Erythroblast (primary cell): ENCODE measurements around the gene CCNY.

ENCODE experiments used
- DNase-seq, 2 experiments: peaks; one replicate each; lab custom pipeline; 2025; lab: John Stamatoyannopoulos, UW
- GATA1 ChIP-seq: IDR thresholded peaks from 2 replicates; pipeline ENCODE4 v1.6.1; 2011; ENCODE audit warnings: low read depth, mild to moderate bottlenecking, control low read depth, low read length, moderate library complexity
- POLR2A ChIP-seq: IDR thresholded peaks from 2 replicates; pipeline ENCODE4 v1.6.1; 2011; ENCODE audit warnings: mild to moderate bottlenecking, low read length

CCNY gene

GRCh38 chr10:35421553-35422178 lies 85.4 kb downstream of the CCNY start:
- TF ChIP-seq GATA1 (no peak), POLR2A (no peak)
- no peak for DNase-seq

- DNase-seq = no peak
- TF ChIP-seq GATA1 (no peak), POLR2A (no peak)
These were observed 85.9 kb downstream of the CCNY start for GRCh38 chr10:35422228-35422627.

- DNase-seq = no peak
- TF ChIP-seq GATA1 (no peak), POLR2A (no peak)
These were observed 87.4 kb downstream of the CCNY start for GRCh38 chr10:35423505-35424306.

- TF ChIP-seq GATA1 = no peak
- TF ChIP-seq POLR2A = no peak
- DNase-seq = no peak
These were observed 88.5 kb downstream of the CCNY start for GRCh38 chr10:35424680-35425285.

- TF ChIP-seq GATA1 (no peak), POLR2A (no peak)
- no peak for DNase-seq
These were observed 89.3 kb downstream of the CCNY start for GRCh38 chr10:35425595-35425994.

GRCh38 chr10:35426657-35427056 lies 90.3 kb downstream of the CCNY start:
- TF ChIP-seq POLR2A = no peak
- TF ChIP-seq GATA1 = no peak
- no peak for DNase-seq

GRCh38 chr10:35427543-35427942 lies 91.2 kb downstream of the CCNY start:
- DNase-seq = no peak
- TF ChIP-seq POLR2A (no peak), GATA1 (no peak)

GRCh38 chr10:35428521-35428920 lies 92.2 kb downstream of the CCNY start:
- DNase-seq = no peak
- TF ChIP-seq GATA1 (no peak), POLR2A (no peak)

- no peak for DNase-seq
- TF ChIP-seq POLR2A = no peak
These were observed 96.6 kb downstream of the CCNY start for GRCh38 chr10:35432781-35433338.

- no peak for DNase-seq
- TF ChIP-seq POLR2A (no peak), GATA1 (no peak)
These were observed 97.6 kb downstream of the CCNY start for GRCh38 chr10:35433851-35434426.

GRCh38 chr10:35434533-35434932 lies 98.2 kb downstream of the CCNY start:
- no peak for DNase-seq
- no peak for TF ChIP-seq POLR2A
- TF ChIP-seq GATA1 = no peak

- no peak for DNase-seq
- TF ChIP-seq POLR2A (no peak), GATA1 (no peak)
These were observed 99.5 kb downstream of the CCNY start for GRCh38 chr10:35435824-35436223.

GRCh38 chr10:35437829-35438228 lies 101.5 kb downstream of the CCNY start:
- DNase-seq = no peak
- TF ChIP-seq POLR2A (no peak), GATA1 (no peak)
